HAP-1 (cell line): ENCODE data around the gene TEPSIN.

Experiments
- DNase-seq, 2 experiments: peaks; one replicate each; pipeline ENCODE4 v3.0.0-alpha.2; 2016 to 2020; ENCODE audit warnings: low spot score in 2 of 2
- H3K27me3 ChIP-seq: fragments of 250-450 bp; sonication (Bioruptor Pico); 2 replicates; pipeline ENCODE4 v1.5.1; 2020; ENCODE audit warnings: low read depth, mild to moderate bottlenecking, moderate library complexity
- H3K36me3 ChIP-seq: fragments of 250-450 bp; sonication (Bioruptor Pico); replicated peaks from 2 replicates; pipeline ENCODE4 v1.5.1; 2020; ENCODE audit warnings: mild to moderate bottlenecking
- H3K4me1 ChIP-seq: fragments of 250-450 bp; sonication (Bioruptor Pico); 2 replicates; pipeline ENCODE4 v1.5.1; 2020; ENCODE audit warnings: mild to moderate bottlenecking
- H3K4me3 ChIP-seq: fragments of 250-450 bp; sonication (Bioruptor Pico); 2 replicates; pipeline ENCODE4 v1.5.1; 2020; ENCODE audit warnings: mild to moderate bottlenecking, moderate library complexity
- H3K9me3 ChIP-seq: fragments of 250-450 bp; sonication (Bioruptor Pico); 2 replicates; pipeline ENCODE4 v1.5.1; 2020; ENCODE audit warnings: mild to moderate bottlenecking, moderate library complexity
- in situ Hi-C: fragments of 300-500 bp; cut with MboI; formaldehyde crosslinking; loops from 3 replicates; pipeline ENCODE4 v1.14.3; 2020; ENCODE audit warnings: low sequenced_read_pairs, inconsistent platforms, mixed read lengths

The TEPSIN gene

GRCh38 chr17:81206657-81207056, 32.2 kb downstream of the TEPSIN start:
- Histone ChIP-seq H3K36me3 (no peaks in the 10 kb centered on the region; the same call in 1 of the 2 replicates), H3K9me3 (no peaks in the 10 kb centered on the region), H3K27me3 (no peaks in the 10 kb centered on the region), H3K4me1 (no peaks in the 10 kb centered on the region), H3K4me3 (no peak overlapping the region)
- no peak for DNase-seq
- in situ Hi-C loops = no loop called here

- Histone ChIP-seq H3K4me1 (no peaks in the 10 kb centered on the region), H3K9me3 (no peaks in the 10 kb centered on the region), H3K36me3 (no peaks in the 10 kb centered on the region; the same call in 1 of the 2 replicates), H3K4me3 (no peak overlapping the region), H3K27me3 (no peaks in the 10 kb centered on the region)
- DNase-seq = no peak
- in situ Hi-C loops = no loop called here
These were observed 32.7 kb downstream of the TEPSIN start for GRCh38 chr17:81206166-81206565.

GRCh38 chr17:81204578-81204977, 34.3 kb downstream of the TEPSIN start:
- Histone ChIP-seq H3K36me3 (peaks cover 1% of the 10 kb centered on the region; the same call in 1 of the 2 replicates), H3K27me3 (no peaks in the 10 kb centered on the region), H3K9me3 (no peaks in the 10 kb centered on the region), H3K4me1 (no peaks in the 10 kb centered on the region), H3K4me3 (no peak overlapping the region)
- in situ Hi-C loops = no loop called here
- DNase-seq = no peak

- no peaks in the 10 kb centered on the region for H3K27me3 ChIP-seq
- no peaks in the 10 kb centered on the region for H3K9me3 ChIP-seq
- in situ Hi-C loops = no loop called here
- H3K4me1 ChIP-seq = no peaks in the 10 kb centered on the region
- no peak overlapping the region for H3K4me3 ChIP-seq
- no peak for DNase-seq
- H3K36me3 ChIP-seq = peaks cover 2% of the 10 kb centered on the region; the same call in 1 of the 2 replicates
These were observed 35.7 kb downstream of the TEPSIN start for GRCh38 chr17:81203136-81203535.

GRCh38 chr17:81202318-81202717, 36.5 kb downstream of the TEPSIN start:
- no peak for DNase-seq
- H3K9me3 ChIP-seq = no peaks in the 10 kb centered on the region
- in situ Hi-C loops = no loop called here
- H3K4me3 ChIP-seq = no peak overlapping the region
- H3K36me3 ChIP-seq = peaks cover 2% of the 10 kb centered on the region; the same call in 1 of the 2 replicates
- no peaks in the 10 kb centered on the region for H3K27me3 ChIP-seq
- no peaks in the 10 kb centered on the region for H3K4me1 ChIP-seq

GRCh38 chr17:81200695-81201580, 37.9 kb downstream of the TEPSIN start:
- peaks cover 5% of the 10 kb centered on the region; the same call in 1 of the 2 replicates for H3K36me3 ChIP-seq
- DNase-seq = peak; percentile 52 to 72
- no peaks in the 10 kb centered on the region for H3K9me3 ChIP-seq
- no peak overlapping the region for H3K4me3 ChIP-seq
- H3K4me1 ChIP-seq = no peaks in the 10 kb centered on the region
- in situ Hi-C loops = no loop called here
- no peaks in the 10 kb centered on the region for H3K27me3 ChIP-seq

GRCh38 chr17:81200201-81200600, 38.7 kb downstream of the TEPSIN start:
- no peak overlapping the region for H3K4me3 ChIP-seq
- H3K9me3 ChIP-seq = no peaks in the 10 kb centered on the region
- in situ Hi-C loops = no loop called here
- no peaks in the 10 kb centered on the region for H3K4me1 ChIP-seq
- no peaks in the 10 kb centered on the region for H3K27me3 ChIP-seq
- H3K36me3 ChIP-seq = peaks cover 9% of the 10 kb centered on the region
- DNase-seq = no peak

GRCh38 chr17:81199482-81199830, 39.4 kb downstream of the TEPSIN start:
- H3K4me3 ChIP-seq = no peak overlapping the region
- H3K36me3 ChIP-seq = peaks cover 15% of the 10 kb centered on the region
- DNase-seq = no peak
- in situ Hi-C loops = no loop called here
- H3K27me3 ChIP-seq = no peaks in the 10 kb centered on the region
- no peaks in the 10 kb centered on the region for H3K4me1 ChIP-seq
- no peaks in the 10 kb centered on the region for H3K9me3 ChIP-seq

GRCh38 chr17:81198826-81199481, 39.9 kb downstream of the TEPSIN start:
- Histone ChIP-seq H3K4me1 (no peaks in the 10 kb centered on the region), H3K36me3 (peaks cover 16% of the 10 kb centered on the region), H3K9me3 (no peaks in the 10 kb centered on the region), H3K27me3 (no peaks in the 10 kb centered on the region), H3K4me3 (no peak overlapping the region)
- in situ Hi-C loops = no loop called here
- DNase-seq = no peak

- H3K4me3 ChIP-seq = no peak overlapping the region
- no peaks in the 10 kb centered on the region for H3K27me3 ChIP-seq
- H3K36me3 ChIP-seq = peaks cover 16% of the 10 kb centered on the region
- H3K9me3 ChIP-seq = no peaks in the 10 kb centered on the region
- in situ Hi-C loops = no loop called here
- no peaks in the 10 kb centered on the region for H3K4me1 ChIP-seq
- no peak for DNase-seq
These were observed 40.9 kb downstream of the TEPSIN start for GRCh38 chr17:81197831-81198490.

- DNase-seq = no peak
- no peaks in the 10 kb centered on the region for H3K9me3 ChIP-seq
- H3K27me3 ChIP-seq = no peaks in the 10 kb centered on the region
- no peaks in the 10 kb centered on the region for H3K4me1 ChIP-seq
- peaks cover 16% of the 10 kb centered on the region for H3K36me3 ChIP-seq
- in situ Hi-C loops = no loop called here
- H3K4me3 ChIP-seq = no peak overlapping the region
These were observed 41.5 kb downstream of the TEPSIN start for GRCh38 chr17:81197409-81197795.

- in situ Hi-C loops = no loop called here
- Histone ChIP-seq H3K4me3 (no peak overlapping the region), H3K27me3 (no peaks in the 10 kb centered on the region), H3K36me3 (peaks cover 16% of the 10 kb centered on the region), H3K4me1 (no peaks in the 10 kb centered on the region), H3K9me3 (no peaks in the 10 kb centered on the region)
- no peak for DNase-seq
These were observed 42.1 kb downstream of the TEPSIN start for GRCh38 chr17:81196505-81197408.

- H3K4me3 ChIP-seq = no peak overlapping the region
- H3K4me1 ChIP-seq = no peaks in the 10 kb centered on the region
- H3K9me3 ChIP-seq = no peaks in the 10 kb centered on the region
- peaks cover 16% of the 10 kb centered on the region for H3K36me3 ChIP-seq
- in situ Hi-C loops = no loop called here
- H3K27me3 ChIP-seq = no peaks in the 10 kb centered on the region
- no peak for DNase-seq
These were observed 42.8 kb downstream of the TEPSIN start for GRCh38 chr17:81195941-81196495.
